Activated T-cell treated with anti-CD3 and anti-CD28 coated beads for 24 hours (primary cell): ENCODE measurements around the gene MRPL39.

Source experiments
- DNase-seq: peaks from one replicate; pipeline ENCODE4 v3.0.0-alpha.2; 2020; ENCODE audit warnings: low read depth

Gene MRPL39

GRCh38 chr21:25568246-25568645, 39.0 kb downstream of the MRPL39 start:
- DNase-seq: no peak

GRCh38 chr21:25567472-25567871, 39.8 kb downstream of the MRPL39 start:
- DNase-seq: no peak

GRCh38 chr21:25566645-25567044, 40.6 kb downstream of the MRPL39 start:
- DNase-seq: no peak

GRCh38 chr21:25565272-25566211, 41.7 kb downstream of the MRPL39 start:
- DNase-seq: no peak

- DNase-seq: no peak
Measured at GRCh38 chr21:25564349-25564948, 42.8 kb downstream of the MRPL39 start.

GRCh38 chr21:25563361-25564116, 43.7 kb downstream of the MRPL39 start:
- no peak for DNase-seq

DNA sequence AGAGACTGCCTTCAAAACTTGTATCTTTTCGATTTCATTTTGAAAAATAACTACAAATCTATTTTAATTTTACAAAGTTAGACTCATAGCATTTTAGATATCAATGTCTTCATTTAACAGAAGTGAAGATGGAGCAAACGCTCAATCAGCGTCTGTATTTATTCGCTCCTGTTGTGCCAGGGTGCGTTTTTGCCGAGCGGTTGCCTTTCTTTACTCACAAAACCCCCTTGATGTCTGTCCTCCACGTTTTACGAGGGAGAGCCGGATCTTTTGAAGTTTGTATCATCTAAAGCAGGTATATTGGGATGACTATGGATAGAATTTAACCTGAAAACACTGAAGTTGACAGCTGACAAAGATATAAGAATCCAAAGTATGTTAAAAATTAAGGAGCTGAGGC, 44.6 kb downstream of the MRPL39 start:
- DNase-seq: no peak

DNA sequence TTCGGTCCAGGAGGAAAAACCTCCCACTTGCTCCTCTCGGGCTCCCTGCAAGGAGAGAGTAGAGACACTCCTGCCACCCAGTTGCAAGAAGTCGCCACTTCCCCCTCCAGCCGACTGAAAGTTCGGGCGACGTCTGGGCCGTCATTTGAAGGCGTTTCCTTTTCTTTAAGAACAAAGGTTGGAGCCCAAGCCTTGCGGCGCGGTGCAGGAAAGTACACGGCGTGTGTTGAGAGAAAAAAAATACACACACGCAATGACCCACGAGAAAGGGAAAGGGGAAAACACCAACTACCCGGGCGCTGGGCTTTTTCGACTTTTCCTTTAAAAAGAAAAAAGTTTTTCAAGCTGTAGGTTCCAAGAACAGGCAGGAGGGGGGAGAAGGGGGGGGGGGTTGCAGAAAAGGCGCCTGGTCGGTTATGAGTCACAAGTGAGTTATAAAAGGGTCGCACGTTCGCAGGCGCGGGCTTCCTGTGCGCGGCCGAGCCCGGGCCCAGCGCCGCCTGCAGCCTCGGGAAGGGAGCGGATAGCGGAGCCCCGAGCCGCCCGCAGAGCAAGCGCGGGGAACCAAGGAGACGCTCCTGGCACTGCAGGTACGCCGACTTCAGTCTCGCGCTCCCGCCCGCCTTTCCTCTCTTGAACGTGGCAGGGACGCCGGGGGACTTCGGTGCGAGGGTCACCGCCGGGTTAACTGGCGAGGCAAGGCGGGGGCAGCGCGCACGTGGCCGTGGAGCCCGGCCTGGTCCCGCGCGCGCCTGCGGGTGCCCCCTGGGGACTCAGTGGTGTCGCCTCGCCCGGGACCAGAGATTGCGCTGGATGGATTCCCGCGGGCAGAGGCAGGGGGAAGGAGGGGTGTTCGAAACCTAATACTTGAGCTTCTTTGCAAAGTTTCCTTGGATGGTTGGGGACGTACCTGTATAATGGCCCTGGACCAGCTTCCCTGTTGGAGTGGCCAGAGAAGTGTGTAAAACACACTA, 45.3 kb downstream of the MRPL39 start:
- peak; percentile 82 for DNase-seq

DNA sequence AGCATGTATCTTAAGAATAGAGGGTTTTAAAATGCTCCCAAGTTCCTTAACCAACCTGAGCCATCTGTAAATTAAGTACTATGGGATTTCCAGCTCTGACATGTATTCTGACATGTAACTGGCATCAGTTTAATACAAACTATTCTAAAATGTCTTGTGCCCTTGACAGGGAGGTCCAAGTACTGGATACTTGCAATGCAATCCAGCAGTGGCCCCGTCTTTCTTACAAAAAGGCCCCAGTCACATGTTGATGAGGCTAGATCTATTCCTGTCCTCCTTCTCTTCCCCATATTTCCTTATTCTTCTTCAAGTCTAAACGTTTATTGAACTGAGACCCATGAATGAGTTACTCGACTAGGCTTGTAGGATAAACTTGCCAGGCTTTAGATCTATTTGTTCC, 46.4 kb downstream of the MRPL39 start:
- no peak for DNase-seq

- DNase-seq: no peak
Measured at GRCh38 chr21:25560271-25560685, 47.0 kb downstream of the MRPL39 start.

GRCh38 chr21:25559746-25560145, 47.5 kb downstream of the MRPL39 start:
- DNase-seq: no peak

- no peak for DNase-seq
Measured at GRCh38 chr21:25558123-25558522, 49.2 kb downstream of the MRPL39 start.

DNA sequence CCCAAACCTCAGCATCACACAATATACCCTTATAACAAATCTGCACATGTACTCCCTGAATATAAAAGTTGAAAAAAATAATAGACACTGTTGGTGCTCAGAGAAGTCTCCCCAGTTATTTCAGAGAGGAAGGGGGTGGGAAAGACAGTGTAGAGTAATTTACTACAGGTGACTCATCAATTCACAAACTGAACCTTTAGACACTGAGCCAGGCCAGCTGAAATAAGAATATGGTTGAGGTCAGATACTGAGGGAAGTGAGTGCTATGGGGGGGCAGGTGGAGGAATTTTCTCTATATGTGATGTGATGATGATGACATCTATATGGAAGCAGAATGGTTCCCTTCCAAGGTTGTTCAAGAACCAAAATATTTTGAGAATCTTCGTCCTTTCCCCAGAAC, 50.1 kb downstream of the MRPL39 start:
- DNase-seq: no peak

GRCh38 chr21:25556091-25556490, 51.2 kb downstream of the MRPL39 start:
- no peak for DNase-seq

- DNase-seq: no peak
Measured at GRCh38 chr21:25555492-25555891, 51.8 kb downstream of the MRPL39 start.

- DNase-seq: no peak
Measured at GRCh38 chr21:25552856-25553255, 54.4 kb downstream of the MRPL39 start.

DNA sequence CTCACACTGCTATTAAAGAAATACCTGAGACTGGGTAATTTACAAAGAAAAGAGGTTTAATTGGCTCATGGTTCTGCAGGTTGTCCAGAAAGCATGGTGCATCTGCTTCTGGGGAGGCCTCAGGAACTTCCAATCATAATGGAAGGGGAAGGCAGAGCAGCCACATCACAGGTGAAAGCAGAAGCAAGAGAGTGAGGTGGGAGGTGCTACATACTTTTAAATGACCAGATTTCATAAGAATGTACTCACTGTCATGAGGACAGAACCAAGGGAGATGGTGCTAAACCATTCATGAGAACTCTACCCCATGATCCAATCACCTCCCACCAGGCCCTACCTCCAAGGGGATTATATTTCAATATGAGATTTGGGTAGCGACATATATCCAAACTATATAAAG, 55.7 kb downstream of the MRPL39 start:
- DNase-seq: no peak

DNA sequence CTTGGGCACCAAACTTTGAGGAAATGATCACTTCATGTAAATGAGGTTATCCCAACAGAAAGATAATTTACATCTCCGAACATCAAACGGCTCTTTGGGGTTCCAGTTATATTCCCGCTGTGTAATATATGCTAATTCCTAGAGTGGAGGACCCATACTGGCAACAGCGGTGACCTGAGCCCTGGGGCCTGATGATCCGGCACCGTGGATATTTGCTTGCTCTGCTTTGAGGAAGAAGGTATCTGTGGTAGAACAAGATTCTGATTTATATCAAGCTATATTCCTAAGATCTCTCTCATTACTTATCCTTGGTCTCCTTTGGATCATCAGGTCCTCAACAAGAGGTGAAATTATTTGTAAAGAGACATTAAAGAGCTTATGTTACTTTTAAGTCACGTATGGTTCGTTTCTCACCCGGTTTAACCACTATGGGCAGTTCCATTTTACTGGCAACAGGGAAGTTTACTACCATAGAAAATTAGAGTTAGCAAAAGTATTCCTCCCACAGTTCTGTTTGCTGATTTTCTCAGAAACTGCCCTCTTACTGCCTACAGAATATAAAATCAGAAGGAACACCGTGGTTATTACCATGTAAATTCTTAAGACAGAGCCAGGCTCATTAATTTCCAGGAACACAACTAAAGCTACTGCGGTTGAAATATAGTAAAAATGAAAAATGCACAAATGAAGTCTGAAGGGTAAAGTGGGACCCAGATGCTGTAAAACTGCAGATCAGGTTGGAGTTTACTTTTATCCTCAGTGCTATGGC, 56.7 kb downstream of the MRPL39 start:
- no peak for DNase-seq

DNA sequence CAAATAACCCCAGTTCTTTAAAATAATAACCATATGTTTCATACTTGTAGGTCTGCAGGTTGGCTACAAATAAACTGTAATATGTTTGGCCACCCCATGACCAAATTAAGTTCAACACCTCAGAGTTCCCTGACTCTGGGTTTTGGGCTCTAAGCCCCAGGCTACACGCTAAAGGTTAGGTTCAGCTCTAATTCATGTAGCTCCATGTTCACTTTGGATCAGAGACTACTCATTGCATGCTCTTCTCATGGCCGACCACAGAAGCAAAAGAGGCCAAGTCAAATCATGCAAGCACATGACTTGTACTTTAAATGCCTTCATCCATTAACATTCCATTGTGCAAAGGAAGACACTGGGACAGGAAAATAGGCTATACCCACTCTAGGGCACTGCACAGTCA, 66.2 kb downstream of the MRPL39 start:
- no peak for DNase-seq

- DNase-seq: no peak
Measured at GRCh38 chr21:25539606-25540005, 67.7 kb downstream of the MRPL39 start.

DNA sequence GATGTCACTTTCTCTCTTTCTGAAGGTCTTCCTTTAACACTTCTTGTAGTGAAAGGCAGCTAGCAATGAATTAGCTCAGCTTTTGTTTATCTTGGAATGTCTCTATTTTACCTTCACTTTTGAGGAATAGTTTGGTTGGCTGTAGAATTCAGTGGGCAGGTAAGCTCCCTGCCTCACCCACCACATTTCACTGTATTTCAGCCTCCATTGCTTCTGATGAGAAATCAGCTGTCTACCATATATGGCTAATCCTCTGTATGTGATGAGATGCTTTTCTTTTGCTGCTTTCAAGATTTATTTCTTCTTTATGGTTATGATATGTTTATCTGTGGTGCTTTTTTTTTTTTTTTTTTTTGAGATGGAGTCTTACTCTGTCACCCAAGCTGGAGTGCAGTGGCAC, 70.1 kb downstream of the MRPL39 start:
- DNase-seq: no peak
